G401 (cell line): ENCODE data around the gene TRAM2. TPM values are rescaled to one million over a fixed set of nuclear protein-coding genes. Genes with fewer than 3 reads are reported as not detected.

Experiments
- DNase-seq: peaks from one replicate; pipeline ENCODE4 v3.0.0-alpha.2; 2015; ENCODE audit warnings: low spot score
- in situ Hi-C: cut with HindIII; loops from 2 replicates; pipeline ENCODE4 v1.10.0; 2016; ENCODE audit warnings: low sequenced_read_pairs, mixed read lengths
- total RNA-seq: library from RNA; depleted of rRNA; stranded (reverse); fragments of >200 nt; shearing (Covaris generic); gene quantifications from 2 replicates; pipeline ENCODE4 v1.2.3, GENCODE V29; 2014

TRAM2 gene
- total RNA-seq, 1 experiment from 2014 or later = 9.6 TPM

DNA sequence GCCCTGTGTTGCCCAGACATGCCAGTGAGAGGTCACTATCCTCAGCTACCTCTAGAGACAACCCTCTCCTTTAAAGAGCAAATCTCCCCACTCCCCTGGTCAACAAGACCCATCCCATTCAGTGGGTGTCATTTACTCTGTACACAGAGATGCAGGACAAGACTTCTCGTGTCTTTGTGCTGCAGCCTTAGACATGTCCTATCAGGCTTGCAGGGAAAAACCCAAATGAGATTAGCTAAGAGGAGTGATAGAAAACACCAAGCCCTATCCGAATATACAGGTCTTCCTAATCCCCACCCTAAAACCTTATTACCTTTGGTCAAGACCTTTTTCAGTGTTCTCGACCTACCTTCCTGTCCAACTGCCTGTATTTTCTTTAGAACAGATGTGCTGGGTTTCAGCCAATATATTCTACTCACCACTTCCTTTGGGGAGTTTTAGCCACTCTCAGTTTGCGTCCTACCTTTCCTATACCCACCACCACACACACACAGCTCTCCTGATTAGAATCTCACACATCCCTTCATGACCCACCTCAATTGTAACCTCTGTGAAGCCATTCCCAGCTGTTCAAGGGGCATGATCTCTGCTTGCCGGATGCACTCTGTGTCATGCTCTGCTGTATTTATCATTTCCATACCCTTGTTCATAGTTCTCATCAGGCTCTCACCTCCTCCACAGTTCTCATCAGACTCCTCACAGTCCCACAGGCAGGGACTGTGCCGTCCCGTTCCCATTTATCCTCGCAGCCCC lies 39.7 kb downstream of the TRAM2 start:
- no peak for DNase-seq
- in situ Hi-C loops = no loop called here

GRCh38 chr6:52536424-52536916 lies 40.4 kb downstream of the TRAM2 start:
- DNase-seq = no peak
- in situ Hi-C loops = no loop called here

DNA sequence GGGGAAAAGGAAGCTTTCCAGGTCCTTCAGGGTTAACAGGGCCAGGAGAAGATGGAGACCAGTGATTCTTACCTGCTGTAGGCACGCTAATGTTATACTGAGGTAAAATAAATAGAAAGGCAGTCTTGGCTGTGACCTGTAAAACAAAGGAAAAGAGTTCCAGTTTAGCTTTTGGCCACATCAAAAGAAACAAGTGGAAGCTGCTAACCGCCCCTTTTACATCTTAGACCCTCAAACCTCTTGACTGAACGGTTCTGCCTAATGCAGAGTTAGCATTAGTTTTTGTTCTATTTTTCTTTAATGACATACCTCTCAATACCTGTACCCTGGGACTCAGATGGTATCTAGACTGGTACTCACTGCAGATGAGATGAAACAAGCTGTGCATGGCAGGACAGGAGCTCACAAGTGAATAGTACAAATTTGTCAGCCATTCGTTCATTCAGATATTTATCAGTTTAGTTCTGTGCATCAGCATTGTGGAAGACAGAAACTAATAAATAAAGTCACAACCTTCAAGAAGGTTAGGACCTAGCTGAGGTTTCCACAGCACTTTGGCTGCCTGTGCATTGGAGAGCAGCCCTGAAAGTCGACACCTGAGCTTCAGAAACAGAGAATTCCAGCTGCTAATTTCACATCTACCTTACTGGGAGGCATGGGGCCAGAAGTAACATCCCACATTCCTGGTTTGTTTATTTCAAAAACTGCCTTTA lies 41.0 kb downstream of the TRAM2 start:
- no peak for DNase-seq
- in situ Hi-C loops = no loop called here

DNA sequence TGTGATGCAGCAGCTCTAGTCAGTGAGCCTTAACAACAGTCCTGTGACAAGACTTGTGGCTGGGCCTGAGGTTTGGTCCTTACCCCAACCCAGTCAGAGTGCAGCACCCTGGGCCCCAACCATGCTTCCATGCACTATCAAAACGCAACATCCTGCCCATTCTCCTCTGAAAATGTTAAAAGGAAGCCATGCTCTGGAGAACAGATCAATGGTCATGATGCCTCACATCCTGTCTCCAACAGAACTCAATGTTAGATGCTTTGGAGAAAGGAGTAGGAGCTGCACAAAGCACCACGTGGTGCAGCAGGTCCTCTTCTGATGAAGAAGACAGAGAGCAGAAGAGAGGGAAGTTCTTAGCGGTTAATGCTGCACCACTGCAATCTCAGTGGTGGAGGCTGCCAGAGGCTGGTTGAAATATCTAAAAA lies 41.9 kb downstream of the TRAM2 start:
- in situ Hi-C loops = no loop called here

GRCh38 chr6:52534363-52534762 lies 42.5 kb downstream of the TRAM2 start:
- DNase-seq = no peak
- in situ Hi-C loops = no loop called here

More for the DNA sequence above, 41.9 kb downstream of the TRAM2 start:
- DNase-seq = no peak

DNA sequence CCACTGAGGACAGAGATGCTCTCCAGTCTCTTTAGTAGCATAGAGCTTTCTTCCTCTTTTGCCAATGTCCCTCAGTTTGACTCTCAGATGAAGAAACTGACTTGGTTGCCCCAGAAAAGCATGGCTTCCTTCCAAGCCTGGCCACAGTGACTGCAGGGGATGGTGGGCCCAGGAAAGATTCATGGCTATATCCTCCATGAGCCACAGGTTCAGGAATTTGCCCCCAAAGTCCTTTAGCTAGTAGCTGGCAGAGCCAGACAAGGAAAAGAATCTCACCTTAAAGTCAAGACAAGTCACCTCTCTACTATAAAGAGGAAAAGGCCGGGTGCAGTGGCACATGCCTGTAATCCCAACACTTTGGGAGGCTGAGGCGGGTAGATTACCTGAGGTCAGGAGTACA lies 43.4 kb downstream of the TRAM2 start:
- DNase-seq = no peak

GRCh38 chr6:52532457-52532856 lies 44.4 kb downstream of the TRAM2 start:
- in situ Hi-C loops = no loop called here

More for the DNA sequence above, 43.4 kb downstream of the TRAM2 start:
- in situ Hi-C loops = no loop called here

GRCh38 chr6:52531834-52532233 lies 45.0 kb downstream of the TRAM2 start:
- in situ Hi-C loops = no loop called here
- no peak for DNase-seq

More at GRCh38 chr6:52532457-52532856, 44.4 kb downstream of the TRAM2 start:
- no peak for DNase-seq

DNA sequence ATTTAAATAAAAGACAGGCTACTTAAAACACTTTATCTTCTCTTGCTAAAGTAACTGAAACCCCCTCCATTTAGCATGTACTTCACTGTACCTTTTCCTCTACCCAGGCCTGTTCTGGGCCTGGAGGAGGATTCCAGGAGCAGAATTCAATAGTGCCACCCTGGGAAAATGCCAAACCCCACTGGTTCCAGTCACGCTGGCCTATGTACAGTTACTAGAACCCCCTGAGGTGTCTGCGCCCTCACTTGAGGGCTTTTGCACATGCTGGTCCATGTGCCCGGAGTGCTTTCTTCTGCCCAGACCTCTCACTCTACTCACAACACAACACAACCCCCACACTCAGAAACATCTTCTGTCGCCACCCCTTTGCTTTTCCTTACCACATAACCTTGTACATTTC lies 45.5 kb downstream of the TRAM2 start:
- in situ Hi-C loops = no loop called here

GRCh38 chr6:52530351-52530750 lies 46.5 kb downstream of the TRAM2 start:
- in situ Hi-C loops = no loop called here
- DNase-seq = no peak

More for the DNA sequence above, 45.5 kb downstream of the TRAM2 start:
- DNase-seq = no peak

DNA sequence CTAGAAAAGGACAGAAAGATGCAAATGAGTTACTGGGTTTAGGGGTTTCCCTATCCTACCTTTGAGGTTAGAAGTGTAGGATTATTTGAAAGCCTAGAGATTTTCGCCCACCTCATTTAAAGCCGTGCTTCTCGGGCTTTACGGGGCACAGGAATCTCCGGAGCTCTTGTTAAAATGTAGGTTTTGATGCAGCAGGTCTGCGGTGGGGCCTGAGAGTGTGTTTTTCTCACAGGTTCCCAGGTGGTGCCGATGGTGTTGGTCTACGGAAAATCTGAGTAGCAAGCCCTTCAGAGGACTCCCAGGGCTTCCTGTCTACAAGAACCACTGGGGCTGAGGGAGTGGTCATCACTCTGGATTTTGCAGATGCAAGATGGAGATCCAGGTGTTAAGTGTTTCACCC lies 47.5 kb downstream of the TRAM2 start:
- DNase-seq = no peak
- in situ Hi-C loops = no loop called here

DNA sequence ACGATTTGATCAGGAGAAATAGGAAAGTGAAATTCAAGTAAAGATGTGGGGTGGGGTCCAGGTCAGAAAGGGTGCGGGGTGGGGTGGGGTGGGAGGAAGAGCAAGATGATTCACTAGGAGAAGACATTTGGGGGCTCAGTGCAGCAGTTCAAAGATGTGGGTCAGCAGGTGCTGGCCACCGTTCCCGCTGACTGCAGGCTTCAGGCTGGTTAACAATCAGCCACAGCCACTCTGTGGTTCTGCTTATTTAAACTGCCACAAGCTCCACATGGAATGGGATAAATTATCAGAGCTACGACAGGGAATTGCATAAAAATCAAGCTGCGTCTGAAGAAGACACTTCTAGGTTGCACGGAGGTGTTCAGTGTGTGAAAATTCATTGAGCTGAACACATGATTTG lies 49.4 kb downstream of the TRAM2 start:
- in situ Hi-C loops = no loop called here
- no peak for DNase-seq

DNA sequence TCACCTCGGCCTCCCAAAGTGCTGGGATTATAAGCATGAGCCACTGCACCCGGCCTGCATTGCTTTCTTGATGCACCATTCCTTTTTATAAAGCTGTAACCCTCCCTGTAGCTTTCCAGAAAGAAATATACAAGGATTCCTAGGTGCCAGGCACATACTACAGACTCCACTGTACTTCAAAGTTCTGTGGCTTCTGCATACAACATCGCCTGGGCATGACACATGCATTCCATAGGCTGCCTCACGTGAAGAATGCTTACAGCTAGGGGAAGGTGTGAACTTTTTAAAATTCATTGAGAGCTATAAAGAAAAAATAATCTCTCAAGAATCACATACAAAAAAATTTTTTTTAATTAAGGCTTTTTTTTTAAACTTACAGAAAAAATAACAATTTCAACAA lies 50.2 kb downstream of the TRAM2 start:
- in situ Hi-C loops = no loop called here
- no peak for DNase-seq

DNA sequence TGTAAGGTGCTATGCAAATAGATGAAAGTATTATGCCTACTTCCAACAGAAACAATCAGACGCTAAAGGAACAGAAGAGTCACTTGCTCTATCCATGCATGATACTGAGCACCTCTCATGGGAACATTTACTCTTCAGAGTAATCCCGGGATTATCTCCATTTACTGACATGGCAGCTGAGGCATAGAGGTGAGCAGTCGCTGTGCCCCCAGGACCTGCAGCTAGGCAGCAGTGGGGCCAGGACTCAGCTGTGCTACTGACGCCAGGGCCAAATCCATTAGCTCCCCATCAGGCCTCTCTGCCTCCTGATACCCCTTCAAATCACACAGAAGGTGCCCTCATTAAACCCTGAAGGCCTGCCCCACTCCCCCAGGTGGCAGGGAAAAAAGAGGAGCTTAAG lies 51.9 kb downstream of the TRAM2 start:
- DNase-seq = no peak
- in situ Hi-C loops = no loop called here

DNA sequence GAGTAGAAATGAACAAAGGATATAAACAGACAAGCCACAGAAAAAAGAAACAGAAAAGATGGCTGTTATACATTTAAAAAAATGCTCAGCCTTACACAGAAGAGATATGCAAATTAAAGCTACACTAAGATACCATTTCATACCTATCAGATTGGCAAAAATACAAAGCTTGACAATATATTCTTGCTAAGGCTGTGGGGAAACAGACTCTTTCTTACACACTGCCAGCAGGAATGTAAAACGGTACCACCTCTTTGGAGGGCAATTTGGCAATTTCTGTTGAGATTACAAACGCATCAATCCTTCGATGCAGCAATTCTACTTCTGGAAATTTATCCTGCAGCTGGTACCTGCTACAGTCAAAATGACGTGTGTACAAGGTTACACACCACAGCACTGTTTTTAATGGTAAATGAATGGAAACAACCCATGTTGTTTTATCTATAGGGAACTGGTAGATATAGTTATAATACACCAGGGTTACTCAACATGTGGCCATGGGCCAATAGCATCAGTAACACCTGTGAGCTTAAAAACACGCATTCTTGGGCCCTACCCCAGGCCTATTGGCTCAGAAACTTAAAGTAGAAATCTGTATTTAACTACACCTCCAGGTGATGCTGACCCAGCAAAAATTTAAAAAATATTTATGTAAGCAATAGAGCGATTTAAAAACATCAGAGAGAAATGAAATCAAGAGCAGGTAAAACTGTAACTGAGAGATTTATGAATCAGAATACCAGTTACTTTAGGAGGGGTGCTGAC lies 53.3 kb downstream of the TRAM2 start:
- in situ Hi-C loops = no loop called here
- no peak for DNase-seq

GRCh38 chr6:52522655-52523054 lies 54.2 kb downstream of the TRAM2 start:
- DNase-seq = no peak
- in situ Hi-C loops = no loop called here

- in situ Hi-C loops = no loop called here
Observed at GRCh38 chr6:52522151-52522626, 54.7 kb downstream of the TRAM2 start.

DNA sequence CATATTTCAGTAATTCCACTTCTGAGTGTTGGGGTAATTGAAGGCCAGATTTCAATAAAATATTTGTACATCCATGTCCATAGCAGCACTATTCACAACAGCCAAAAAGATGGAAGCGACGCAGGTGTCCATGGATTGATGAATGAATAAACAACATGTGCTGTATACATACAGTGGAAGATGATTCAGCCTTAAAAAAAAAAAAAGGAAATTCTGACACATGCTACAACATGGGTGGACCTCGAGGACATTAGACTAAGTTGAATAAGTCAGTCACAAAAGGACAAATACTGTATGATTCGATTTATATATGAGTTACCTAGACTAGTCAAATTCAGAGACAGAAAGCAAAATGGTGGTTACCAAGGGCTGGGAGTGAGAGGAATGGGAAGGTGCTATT lies 57.2 kb downstream of the TRAM2 start:
- in situ Hi-C loops = no loop called here
- no peak for DNase-seq

More at GRCh38 chr6:52522151-52522626, 54.7 kb downstream of the TRAM2 start:
- no peak for DNase-seq

GRCh38 chr6:52518279-52518945 lies 58.4 kb downstream of the TRAM2 start:
- in situ Hi-C loops = no loop called here
- DNase-seq = no peak
